NAMALWA (cell line): ENCODE data around the gene AMZ1.
"Not testable (repeated sequence)": the region's sequence is repeated elsewhere in the genome, so short reads cannot be mapped to it uniquely, and the experiment has no call there.

ENCODE experiments used
- DNase-seq: peaks from one replicate; pipeline ENCODE4 v3.0.0-alpha.2; 2015; ENCODE audit warnings: low spot score

AMZ1 gene

GRCh38 chr7:2668401-2668800 lies 19.6 kb upstream of the AMZ1 start:
- no peak for DNase-seq

DNA sequence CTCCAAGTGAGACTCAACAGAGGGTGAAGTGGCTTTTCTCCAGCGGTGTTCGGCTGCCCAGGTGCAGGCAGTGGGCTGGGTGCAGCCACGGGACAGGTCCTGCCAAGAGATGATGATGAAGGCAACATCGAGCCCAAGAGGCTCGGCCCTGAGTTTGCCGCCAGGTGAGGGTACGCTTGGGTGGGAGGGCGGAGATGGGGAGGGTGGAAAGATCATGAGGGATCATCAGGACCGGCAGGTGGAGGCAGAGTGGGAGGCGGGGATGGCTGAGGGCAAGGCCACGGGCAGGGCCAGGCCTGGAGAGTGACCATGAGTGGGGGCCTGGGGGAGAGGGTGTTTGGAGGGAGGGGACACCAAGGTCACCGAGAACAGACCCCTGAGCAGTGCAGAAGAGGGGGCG lies 17.8 kb upstream of the AMZ1 start:
- no peak for DNase-seq

GRCh38 chr7:2670720-2671391 lies 17.1 kb upstream of the AMZ1 start:
- DNase-seq, result peak; percentile 77

- not testable (repeated sequence) for DNase-seq
Observed at GRCh38 chr7:2673214-2673613, 14.8 kb upstream of the AMZ1 start.

DNA sequence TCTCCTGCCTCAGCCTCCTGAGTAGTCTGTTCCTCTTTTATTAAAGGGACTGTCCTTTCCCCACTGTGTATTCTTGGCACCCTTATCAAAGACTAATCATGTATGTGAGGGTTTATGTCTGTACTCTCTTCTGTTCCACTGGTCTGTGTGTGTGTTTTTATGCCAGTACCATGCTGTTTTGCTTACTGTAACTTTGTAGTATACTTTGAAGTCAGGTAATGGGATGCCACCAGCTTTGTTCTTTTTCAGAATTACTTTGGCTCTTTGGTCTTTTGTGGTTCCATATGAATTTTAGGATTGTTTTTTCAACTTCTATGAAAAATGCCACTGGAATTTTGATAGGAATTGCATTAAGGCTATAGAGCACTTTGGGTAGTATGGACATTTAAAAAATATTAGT lies 14.1 kb upstream of the AMZ1 start:
- DNase-seq, result no peak

- DNase-seq, result no peak
Observed at GRCh38 chr7:2675256-2675764, 12.7 kb upstream of the AMZ1 start.

GRCh38 chr7:2676576-2676975 lies 11.4 kb upstream of the AMZ1 start:
- not testable (repeated sequence) for DNase-seq

DNA sequence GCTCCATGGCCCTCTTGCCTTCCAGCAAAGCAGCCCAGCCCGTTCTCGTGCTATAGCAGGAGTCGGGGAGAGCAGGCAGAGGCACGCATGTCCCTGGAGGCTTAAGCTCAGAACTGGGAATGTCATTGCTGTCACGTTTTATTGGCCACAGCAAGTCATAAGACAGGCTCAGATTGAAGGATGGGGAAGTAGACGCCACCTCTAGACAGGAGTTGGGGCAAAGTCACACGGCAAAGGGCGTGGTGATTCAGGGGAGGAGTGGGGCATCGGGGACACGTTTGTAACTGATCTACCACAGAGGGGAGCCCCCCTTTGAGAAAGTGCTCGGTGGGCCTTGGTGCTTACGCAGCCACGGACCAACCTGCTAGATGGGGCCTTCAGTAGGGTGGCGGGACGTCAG lies 9.5 kb upstream of the AMZ1 start:
- not testable (repeated sequence) for DNase-seq

GRCh38 chr7:2679135-2680127 lies 8.6 kb upstream of the AMZ1 start:
- not testable (repeated sequence) for DNase-seq

DNA sequence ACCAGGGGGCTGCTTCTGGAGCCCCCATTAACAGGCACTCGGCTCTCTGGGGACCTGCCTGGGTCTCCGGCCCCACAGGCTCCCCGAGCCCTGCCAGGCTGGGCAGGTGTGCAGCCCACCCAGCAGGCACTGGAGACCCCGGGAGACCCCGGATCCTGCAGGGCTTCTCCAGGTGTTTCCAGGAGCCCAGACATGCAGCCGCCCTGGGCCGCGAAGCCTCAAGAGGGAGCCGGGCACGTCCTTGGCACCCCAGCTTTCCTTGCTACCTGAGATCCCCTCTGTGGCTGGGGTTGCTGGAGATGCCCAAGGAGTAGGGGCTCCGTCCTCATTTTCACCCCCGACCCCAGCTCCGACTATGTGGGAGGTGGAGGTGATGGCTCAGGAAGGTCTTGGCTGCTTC lies 7.7 kb upstream of the AMZ1 start:
- DNase-seq, result no peak

GRCh38 chr7:2680792-2681490 lies 7.1 kb upstream of the AMZ1 start:
- DNase-seq, result peak; percentile 78

- no peak for DNase-seq
Observed at GRCh38 chr7:2681929-2682799, 5.8 kb upstream of the AMZ1 start.

- DNase-seq, result no peak
Observed at GRCh38 chr7:2684501-2684900, 3.5 kb upstream of the AMZ1 start.

DNA sequence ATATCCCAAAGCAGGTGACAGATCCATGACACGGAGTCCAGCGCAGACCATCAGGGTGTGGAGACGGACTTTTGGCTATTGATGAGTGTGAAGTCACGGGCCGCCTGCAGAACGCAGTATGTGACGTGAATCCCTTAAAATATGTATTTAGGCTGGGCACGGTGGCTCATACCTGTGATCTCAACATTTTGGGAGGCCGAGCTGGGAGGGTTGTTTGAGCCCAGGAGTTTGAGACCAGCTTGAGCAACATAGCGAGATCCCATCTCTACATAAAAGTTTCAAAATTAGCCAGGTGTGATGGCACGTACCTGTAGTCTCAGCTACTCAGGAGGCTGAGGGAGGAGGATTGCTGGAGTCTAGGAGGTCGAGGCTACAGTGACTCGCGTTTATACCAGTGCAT lies 1.9 kb upstream of the AMZ1 start:
- no peak for DNase-seq

- DNase-seq, result no peak
Observed at GRCh38 chr7:2687338-2687869, 598 bp upstream of the AMZ1 start.

GRCh38 chr7:2688409-2689342 lies 674 bp downstream of the AMZ1 start:
- no peak for DNase-seq

DNA sequence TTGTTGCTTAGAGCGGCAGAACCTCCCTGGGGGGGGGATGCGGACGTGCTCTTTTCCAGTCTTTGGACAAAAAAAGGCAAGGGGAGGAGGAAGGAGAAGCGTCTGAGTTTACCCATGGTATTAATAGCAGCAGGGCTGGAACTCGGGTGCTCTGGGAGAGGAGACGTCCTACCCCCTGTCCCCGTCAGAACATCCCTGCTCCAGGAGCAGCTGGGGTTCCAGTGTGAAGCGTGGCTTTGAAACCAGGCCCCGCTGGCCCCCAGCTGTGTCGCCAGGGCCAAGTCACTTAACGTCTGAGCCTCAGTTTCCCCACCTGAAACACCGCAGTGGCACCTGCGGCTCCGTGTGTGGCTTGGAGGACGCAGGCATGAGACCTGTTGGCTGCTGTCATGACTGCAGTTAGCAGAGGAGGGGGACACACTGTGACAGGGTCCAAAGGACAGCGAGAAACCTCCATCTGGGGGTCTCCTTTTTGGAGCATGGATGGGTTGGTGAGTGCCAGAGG lies 1.4 kb downstream of the AMZ1 start:
- DNase-seq, result no peak

DNA sequence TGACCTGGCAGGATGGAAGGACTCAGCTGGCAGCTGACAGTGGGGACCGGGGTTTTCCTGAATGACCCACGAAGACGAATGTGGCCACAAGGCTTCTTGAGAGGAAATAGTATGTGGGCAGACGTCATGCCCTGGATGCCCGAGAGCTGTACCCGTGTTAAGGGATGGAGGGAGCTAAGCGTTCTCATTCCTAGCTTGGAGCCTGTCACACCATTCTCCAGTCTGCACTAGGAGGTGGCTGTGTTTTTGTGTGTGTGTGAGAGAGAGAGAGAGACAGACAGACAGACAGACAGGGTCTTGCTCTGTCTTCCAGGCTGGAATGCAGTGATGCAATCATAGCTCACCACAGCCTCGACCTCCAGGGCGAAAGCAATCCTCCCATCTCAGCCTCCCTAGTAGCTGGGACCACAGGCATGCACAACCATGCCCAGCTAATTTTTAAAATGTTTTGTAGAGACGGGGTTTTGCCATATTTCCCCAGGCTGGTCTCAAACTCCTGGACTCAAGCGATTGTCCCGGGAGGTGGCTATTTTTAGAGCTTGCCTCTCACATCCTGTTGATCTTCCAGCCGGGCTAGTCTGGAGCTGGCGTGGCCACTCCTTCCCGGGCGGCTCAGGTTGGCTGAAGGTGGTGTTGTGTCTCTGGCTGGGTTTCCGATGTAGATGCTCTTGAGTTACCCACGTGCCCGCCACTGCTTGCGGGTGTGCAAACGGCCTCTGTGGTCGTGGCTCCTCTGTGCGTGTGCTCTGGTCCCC lies 2.1 kb downstream of the AMZ1 start:
- DNase-seq, result no peak
